NCI-H524 treated with DMSO at 0.1 percent for 48 hours (cell line): Measurements from ENCODE around the gene CD6.

Experiments
- DNase-seq: peaks from one replicate; lab custom pipeline; 2025; lab: John Stamatoyannopoulos, UW

CD6 gene

GRCh38 chr11:61028135-61028729 lies 56.8 kb downstream of the CD6 start:
- no peak for DNase-seq

GRCh38 chr11:61032824-61033223 lies 61.3 kb downstream of the CD6 start:
- DNase-seq: no peak

- no peak for DNase-seq
Measured at GRCh38 chr11:61033417-61033816, 61.9 kb downstream of the CD6 start.

- no peak for DNase-seq
Measured at GRCh38 chr11:61034111-61034510, 62.6 kb downstream of the CD6 start.

GRCh38 chr11:61034704-61035525 lies 63.4 kb downstream of the CD6 start:
- DNase-seq: no peak

- no peak for DNase-seq
Measured at GRCh38 chr11:61035526-61035835, 64.0 kb downstream of the CD6 start.

- DNase-seq: no peak
Measured at GRCh38 chr11:61037441-61038093, 66.1 kb downstream of the CD6 start.

- DNase-seq: no peak
Measured at GRCh38 chr11:61039916-61040315, 68.4 kb downstream of the CD6 start.

- no peak for DNase-seq
Measured at GRCh38 chr11:61041755-61042518, 70.5 kb downstream of the CD6 start.

GRCh38 chr11:61042537-61042936 lies 71.1 kb downstream of the CD6 start:
- no peak for DNase-seq

GRCh38 chr11:61042961-61043540 lies 71.6 kb downstream of the CD6 start:
- DNase-seq: no peak

GRCh38 chr11:61045271-61045670 lies 73.8 kb downstream of the CD6 start:
- no peak for DNase-seq

GRCh38 chr11:61046833-61047232 lies 75.4 kb downstream of the CD6 start:
- no peak for DNase-seq

- no peak for DNase-seq
Measured at GRCh38 chr11:61048368-61049062, 77.0 kb downstream of the CD6 start.

GRCh38 chr11:61049063-61049377 lies 77.5 kb downstream of the CD6 start:
- no peak for DNase-seq

- no peak for DNase-seq
Measured at GRCh38 chr11:61049859-61050258, 78.4 kb downstream of the CD6 start.

GRCh38 chr11:61052182-61052972 lies 80.9 kb downstream of the CD6 start:
- no peak for DNase-seq

GRCh38 chr11:61053191-61053590 lies 81.7 kb downstream of the CD6 start:
- no peak for DNase-seq

- no peak for DNase-seq
Measured at GRCh38 chr11:61054513-61054912, 83.0 kb downstream of the CD6 start.

- DNase-seq: no peak
Measured at GRCh38 chr11:61054927-61055562, 83.6 kb downstream of the CD6 start.

- no peak for DNase-seq
Measured at GRCh38 chr11:61055776-61056175, 84.3 kb downstream of the CD6 start.
